ENCODE measurements around the gene TMEM51. TPM values are rescaled to one million over a fixed set of nuclear protein-coding genes. Genes with fewer than 3 reads are reported as not detected.

Gene TMEM51
- total RNA-seq, 3 donors from 2014 or later, result 1.6 to 26.3 (median 10.8) TPM

- no peaks in the 10 kb centered on the region for H3K4me1 ChIP-seq
- TF ChIP-seq POLR2A (IDR thresholded peaks at IDR 0.05) (no peak), POLR2AphosphoS5 (IDR thresholded peaks at IDR 0.05) (no peak), CTCF (IDR thresholded peaks at IDR 0.05) (no peak)
- no peak overlapping the region for H3K27ac ChIP-seq
- DNase-seq (ENCODE audit: low spot score in 2 of 2), result no peak
- no peaks in the 10 kb centered on the region for H3K9me3 ChIP-seq
- H3K27me3 ChIP-seq, result no peaks in the 10 kb centered on the region
- no peaks in the 10 kb centered on the region for H3K36me3 ChIP-seq
- intact Hi-C loops (cut with DNase I; ENCODE audit: low total_unique reads), result no loop called here
- H3K4me3 ChIP-seq, result no peak overlapping the region
These were observed 33.9 kb downstream of the TMEM51 start for GRCh38 chr1:15187175-15188129.

- no peak for DNase-seq (ENCODE audit: low spot score in 2 of 2)
- intact Hi-C loops (cut with DNase I; ENCODE audit: low total_unique reads), result no loop called here
- Histone ChIP-seq H3K9me3 (no peaks in the 10 kb centered on the region), H3K27me3 (no peaks in the 10 kb centered on the region), H3K27ac (peak overlapping the region in 1 of 2 donors; percentile 33), H3K36me3 (no peaks in the 10 kb centered on the region), H3K4me3 (no peak overlapping the region), H3K4me1 (no peaks in the 10 kb centered on the region)
- TF ChIP-seq CTCF (IDR thresholded peaks at IDR 0.05) (no peak), POLR2AphosphoS5 (IDR thresholded peaks at IDR 0.05) (no peak), POLR2A (IDR thresholded peaks at IDR 0.05) (no peak)
These were observed 34.6 kb downstream of the TMEM51 start for GRCh38 chr1:15188130-15188524.

- Histone ChIP-seq H3K27ac (no peak overlapping the region), H3K36me3 (no peaks in the 10 kb centered on the region), H3K9me3 (no peaks in the 10 kb centered on the region), H3K4me1 (no peaks in the 10 kb centered on the region), H3K4me3 (no peak overlapping the region), H3K27me3 (no peaks in the 10 kb centered on the region)
- DNase-seq (ENCODE audit: low spot score in 2 of 2), result no peak
- intact Hi-C loops (cut with DNase I; ENCODE audit: low total_unique reads), result no loop called here
- TF ChIP-seq POLR2A (IDR thresholded peaks at IDR 0.05), result no peak
These were observed 35.1 kb downstream of the TMEM51 start for GRCh38 chr1:15188678-15189077.

- Histone ChIP-seq H3K36me3 (no peaks in the 10 kb centered on the region), H3K9me3 (no peaks in the 10 kb centered on the region), H3K27ac (peak overlapping the region in 1 of 2 donors; percentile 20), H3K4me3 (no peak overlapping the region), H3K4me1 (no peaks in the 10 kb centered on the region), H3K27me3 (no peaks in the 10 kb centered on the region)
- TF ChIP-seq POLR2AphosphoS5 (IDR thresholded peaks at IDR 0.05) (no peak), POLR2A (IDR thresholded peaks at IDR 0.05) (no peak), CTCF (IDR thresholded peaks at IDR 0.05) (no peak)
- DNase-seq (ENCODE audit: low spot score in 2 of 2), result no peak
- intact Hi-C loops (cut with DNase I; ENCODE audit: low total_unique reads), result loop anchor here (10.0 kb wide), 1 partner anchor 395 kb away; no protein-coding TSS in a partner anchor
These were observed 36.3 kb downstream of the TMEM51 start for GRCh38 chr1:15189692-15190370.

- TF ChIP-seq POLR2A (IDR thresholded peaks at IDR 0.05) (no peak), POLR2AphosphoS5 (IDR thresholded peaks at IDR 0.05) (no peak), CTCF (IDR thresholded peaks at IDR 0.05) (no peak)
- intact Hi-C loops (cut with DNase I; ENCODE audit: low total_unique reads), result loop anchor here (10.0 kb wide), 1 partner anchor 396 kb away; no protein-coding TSS in a partner anchor
- no peak overlapping the region for H3K27ac ChIP-seq
- H3K4me3 ChIP-seq, result no peak overlapping the region
- no peaks in the 10 kb centered on the region for H3K9me3 ChIP-seq
- no peak for DNase-seq (ENCODE audit: low spot score in 2 of 2)
- H3K27me3 ChIP-seq, result no peaks in the 10 kb centered on the region
- no peaks in the 10 kb centered on the region for H3K4me1 ChIP-seq
- H3K36me3 ChIP-seq, result no peaks in the 10 kb centered on the region
These were observed 37.7 kb downstream of the TMEM51 start for GRCh38 chr1:15191267-15191666.

All from breast epithelium (tissue), 4 donors.